ENCODE results near the gene INSM1.

The INSM1 gene

DNA sequence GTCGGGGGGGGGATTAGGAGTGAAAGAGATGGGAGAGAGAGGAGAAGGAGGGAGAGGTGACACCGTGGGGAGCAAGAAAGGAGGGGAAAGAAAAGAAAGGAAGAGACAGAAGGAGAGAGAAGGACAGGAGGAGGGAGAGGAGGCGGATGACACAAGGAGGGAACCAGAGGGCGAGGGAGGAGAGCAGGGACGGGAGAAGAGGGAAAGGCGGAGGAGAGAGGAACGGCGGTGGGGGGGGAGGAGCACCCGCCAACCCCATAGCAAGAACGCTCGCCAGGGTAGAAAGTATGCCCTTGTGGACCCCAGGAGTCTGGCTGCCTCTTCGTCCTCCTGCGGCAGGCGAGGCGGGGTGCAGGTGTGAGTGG lies 4.5 kb upstream of the INSM1 start:
- no peak for FAIRE-seq

GRCh38 chr20:20363799-20364592 lies 3.9 kb upstream of the INSM1 start:
- FAIRE-seq, result no peak

DNA sequence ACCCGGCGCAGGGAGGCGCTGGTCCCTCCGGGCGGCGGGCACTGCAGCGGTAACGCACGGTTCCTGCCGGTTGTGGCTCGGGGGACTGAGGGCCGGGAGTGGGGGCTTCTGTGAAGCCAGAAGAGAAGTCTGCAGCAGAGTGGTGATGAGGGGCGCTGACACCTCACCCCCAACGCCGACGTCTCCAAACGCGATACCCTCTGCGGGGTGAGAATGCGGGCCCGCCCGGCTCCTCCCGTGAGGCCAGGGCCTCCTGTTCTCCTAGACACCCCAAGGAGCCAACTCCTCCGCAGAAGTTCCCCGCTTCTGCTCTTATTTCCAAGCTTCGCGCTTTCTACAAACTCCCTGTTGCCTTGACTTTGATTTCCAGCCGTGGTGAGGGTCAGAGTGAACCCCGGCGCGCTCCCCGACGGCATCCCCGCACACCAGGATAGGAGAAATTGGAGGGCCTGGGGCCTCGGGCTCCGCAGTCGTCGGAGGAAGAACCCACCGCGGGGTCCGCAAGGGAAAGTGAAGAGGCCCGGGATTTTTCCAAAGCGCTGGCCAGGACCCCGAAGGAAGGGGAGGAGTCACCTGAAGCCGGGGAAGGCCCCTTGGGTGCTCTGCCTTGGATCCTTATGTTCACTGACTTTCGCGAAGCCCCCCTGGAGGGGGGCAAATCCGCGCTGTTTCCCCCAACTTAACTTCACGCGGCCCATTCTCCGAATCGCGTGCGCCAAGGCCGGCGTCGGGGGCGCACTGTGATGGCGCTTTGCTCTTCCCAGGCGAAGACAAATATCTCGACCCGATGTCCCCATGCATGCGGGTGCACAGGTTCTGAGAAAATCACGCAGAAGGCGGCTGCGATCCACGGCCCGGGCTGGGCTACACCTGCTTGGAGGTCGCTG lies 3.1 kb upstream of the INSM1 start:
- no peak for FAIRE-seq

- no peak for FAIRE-seq
These were observed 2.3 kb upstream of the INSM1 start for GRCh38 chr20:20365480-20366161.

DNA sequence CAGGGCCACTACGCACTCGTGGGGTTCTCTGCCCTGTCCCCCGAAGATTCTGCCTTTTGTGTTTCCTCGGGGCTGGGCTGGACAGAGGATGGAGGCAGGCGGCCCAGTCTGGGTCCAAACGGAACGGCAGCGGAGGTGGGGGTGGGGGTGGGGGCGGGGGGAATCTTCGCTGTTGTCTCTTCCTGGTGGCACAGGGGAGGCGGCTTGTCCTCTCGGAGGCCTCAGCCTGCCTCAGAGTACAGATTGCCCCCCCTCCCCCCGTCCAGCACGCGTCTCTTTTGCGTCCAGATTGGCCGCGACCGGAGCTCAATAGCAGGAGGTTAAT lies 1.4 kb upstream of the INSM1 start:
- FAIRE-seq, result no peak

DNA sequence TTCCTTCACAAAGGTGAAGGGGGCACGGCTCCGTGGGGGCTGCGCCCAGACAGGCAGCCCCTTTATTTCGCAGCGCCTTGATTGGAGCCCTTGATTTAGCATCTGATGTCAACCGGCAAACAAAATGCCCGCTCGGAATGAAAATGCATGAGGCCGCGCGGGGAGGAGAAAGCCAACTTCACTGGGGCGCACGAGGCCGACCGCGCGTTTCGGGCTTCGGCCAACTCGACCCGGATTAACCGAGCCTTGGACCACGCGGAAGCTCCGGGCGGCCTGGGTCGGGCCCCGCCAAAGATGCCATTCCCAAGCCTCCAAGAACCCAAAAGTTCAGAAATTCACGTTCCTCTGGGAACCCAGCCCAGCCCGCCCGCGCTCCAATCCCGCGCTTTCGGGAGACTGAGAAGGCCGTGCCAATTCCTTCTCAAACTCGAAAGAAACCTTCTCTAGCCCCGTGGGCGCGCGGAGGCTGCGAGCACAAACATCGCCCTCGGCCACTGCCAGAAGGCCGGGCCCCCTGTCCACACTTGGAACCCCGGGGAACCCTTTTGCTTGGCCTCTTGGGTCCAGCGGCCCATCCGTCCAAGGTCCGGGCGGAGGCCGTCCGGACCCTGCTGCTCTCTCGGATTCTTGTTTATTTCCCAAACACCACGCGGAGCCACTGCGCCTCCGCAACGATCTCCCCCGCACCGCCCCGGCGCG lies 879 bp upstream of the INSM1 start:
- no peak for FAIRE-seq

- FAIRE-seq, result no peak
These were observed 730 bp downstream of the INSM1 start for GRCh38 chr20:20368418-20369249.

DNA sequence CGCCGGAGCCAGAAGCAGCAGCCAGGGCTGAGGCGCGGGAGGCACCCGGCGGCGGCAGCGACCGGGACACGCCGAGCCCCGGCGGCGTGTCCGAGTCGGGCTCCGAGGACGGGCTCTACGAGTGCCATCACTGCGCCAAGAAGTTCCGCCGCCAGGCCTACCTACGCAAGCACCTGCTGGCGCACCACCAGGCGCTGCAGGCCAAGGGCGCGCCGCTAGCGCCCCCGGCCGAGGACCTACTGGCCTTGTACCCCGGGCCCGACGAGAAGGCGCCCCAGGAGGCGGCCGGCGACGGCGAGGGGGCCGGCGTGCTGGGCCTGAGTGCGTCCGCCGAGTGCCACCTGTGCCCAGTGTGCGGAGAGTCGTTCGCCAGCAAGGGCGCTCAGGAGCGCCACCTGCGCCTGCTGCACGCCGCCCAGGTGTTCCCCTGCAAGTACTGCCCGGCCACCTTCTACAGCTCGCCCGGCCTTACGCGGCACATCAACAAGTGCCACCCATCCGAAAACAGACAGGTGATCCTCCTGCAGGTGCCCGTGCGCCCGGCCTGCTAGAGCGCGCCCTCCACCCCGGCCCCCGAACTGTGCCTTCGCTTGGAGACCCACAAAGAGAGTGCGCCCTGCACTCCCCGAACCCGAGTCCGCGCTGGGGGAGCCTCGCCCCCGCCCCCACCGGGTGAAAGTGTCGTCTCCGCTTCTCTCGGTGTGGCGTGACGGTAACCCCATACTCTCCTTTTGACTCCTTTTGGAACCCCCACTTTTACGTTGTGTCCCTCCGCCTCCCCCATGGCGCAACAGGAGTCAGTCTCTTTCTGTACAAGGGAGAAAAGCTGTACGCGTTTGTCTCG lies 1.6 kb downstream of the INSM1 start:
- FAIRE-seq, result no peak

GRCh38 chr20:20370094-20370575 lies 2.2 kb downstream of the INSM1 start:
- no peak for FAIRE-seq

GRCh38 chr20:20371083-20371482 lies 3.2 kb downstream of the INSM1 start:
- no peak for FAIRE-seq

DNA sequence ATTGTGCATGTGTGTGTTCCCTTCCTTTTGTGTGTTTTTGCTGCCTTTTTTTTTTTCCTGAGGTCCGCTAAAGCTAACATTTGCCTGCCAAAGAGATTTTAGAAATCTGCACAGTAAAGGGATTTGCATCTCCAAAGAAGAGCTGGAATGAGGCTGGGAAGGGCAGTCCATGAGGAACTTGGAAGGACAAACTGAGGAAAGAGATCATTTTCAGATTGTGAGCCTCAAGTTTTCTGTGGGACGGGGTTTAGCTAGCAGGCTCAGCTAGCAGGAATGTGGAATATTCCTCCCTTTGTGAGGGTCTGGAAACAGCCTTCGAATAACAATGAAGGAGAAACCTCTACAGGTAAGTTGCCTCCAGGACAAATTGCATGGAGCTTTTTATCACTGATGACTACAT lies 3.8 kb downstream of the INSM1 start:
- FAIRE-seq, result no peak

GRCh38 chr20:20373091-20373571 lies 5.2 kb downstream of the INSM1 start:
- no peak for FAIRE-seq

GRCh38 chr20:20375862-20376261 lies 8.0 kb downstream of the INSM1 start:
- FAIRE-seq, result no peak

GRCh38 chr20:20386192-20386591 lies 18.3 kb downstream of the INSM1 start:
- FAIRE-seq, result no peak

GRCh38 chr20:20390393-20390792 lies 22.5 kb downstream of the INSM1 start:
- FAIRE-seq, result no peak

DNA sequence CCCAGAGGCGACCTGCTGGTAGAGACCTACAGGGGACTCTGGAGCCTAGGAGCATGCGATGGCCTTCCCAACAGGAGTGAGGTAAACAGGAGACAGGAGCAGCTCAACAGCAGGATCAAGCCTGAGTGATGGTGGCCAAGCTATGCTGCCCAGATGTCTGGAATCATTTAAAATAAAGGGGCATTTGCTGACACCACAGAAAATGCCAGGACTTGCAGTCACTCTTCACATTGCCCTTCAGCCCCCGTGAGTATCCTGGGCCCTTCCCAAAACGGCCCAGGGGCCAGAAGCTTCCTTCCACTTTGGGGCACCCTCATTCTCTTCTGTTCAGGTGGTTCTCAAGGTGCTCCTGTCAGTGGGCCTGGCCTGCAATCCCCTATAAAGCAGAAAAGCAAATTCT lies 23.2 kb downstream of the INSM1 start:
- FAIRE-seq, result no peak

DNA sequence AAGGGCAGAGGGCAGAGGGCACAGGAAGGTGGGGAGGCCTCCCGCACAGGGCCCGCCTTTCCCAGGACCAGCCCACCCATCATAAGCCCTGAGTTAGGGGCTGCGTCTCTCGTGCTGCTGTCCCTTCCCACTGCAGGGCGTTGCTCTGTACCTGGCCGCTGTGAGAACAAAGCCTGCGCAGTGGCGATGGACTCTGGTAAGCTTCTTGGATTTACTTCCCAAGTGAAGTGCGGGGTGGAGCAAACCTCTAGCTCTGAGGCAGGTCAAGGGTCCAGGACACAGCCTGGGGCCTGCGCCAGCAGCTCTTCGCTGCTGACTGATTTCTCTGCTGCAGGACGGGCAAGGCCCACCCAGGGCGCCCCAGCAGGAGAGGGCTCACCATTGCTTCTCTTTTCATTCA lies 23.9 kb downstream of the INSM1 start:
- no peak for FAIRE-seq

DNA sequence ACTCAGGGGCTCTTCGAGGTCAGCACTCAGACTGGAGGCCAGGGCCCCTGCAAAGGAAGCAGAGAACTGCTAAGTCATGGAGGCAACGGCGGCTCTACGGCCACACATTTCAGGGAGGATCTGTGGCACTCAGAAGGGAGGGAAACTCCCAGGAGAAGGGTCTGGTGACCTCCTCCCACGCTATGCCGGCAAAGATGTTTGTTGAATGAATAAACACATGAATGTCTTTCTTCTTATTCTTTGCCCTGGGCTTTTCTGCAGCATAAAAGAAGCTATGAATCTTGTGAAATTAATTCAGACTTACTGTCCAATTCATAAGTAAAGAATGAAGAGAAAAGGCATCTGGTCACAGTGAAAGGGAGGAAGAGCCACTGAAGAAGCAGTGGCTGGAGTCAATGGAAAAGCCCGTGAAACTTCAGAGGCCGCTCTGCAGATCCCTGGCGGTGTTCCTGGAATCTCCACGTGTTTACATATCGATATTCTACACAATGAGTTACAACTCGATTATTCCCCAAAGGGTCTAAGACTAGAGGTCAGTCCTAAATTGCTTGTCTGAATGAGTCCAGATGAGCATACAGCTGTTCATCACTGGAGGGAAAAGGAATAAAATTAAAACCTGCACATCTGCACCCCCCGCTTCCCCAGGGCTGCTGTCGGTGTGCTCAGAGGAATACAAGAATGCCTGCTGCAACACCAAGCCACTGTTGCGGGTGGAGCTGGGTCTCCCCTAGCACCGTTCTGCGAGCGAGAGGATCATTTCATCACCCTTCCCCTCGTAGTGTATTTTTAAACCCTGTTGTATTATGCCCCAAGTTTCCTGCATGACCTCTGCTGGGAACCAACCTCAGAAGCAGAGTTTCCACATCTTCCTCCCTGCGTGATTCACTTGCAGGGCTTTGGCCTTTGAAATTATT lies 25.6 kb downstream of the INSM1 start:
- no peak for FAIRE-seq

- no peak for FAIRE-seq
These were observed 27.2 kb downstream of the INSM1 start for GRCh38 chr20:20395087-20395486.

Measured in G401.6 (cell line).